Measurements from ENCODE around the gene SLC6A19. TPM values are rescaled to one million over a fixed set of nuclear protein-coding genes. Genes with fewer than 3 reads are reported as not detected.
"Not testable (repeated sequence)": the region's sequence is repeated elsewhere in the genome, so short reads cannot be mapped to it uniquely, and the experiment has no call there.

Gene SLC6A19
- total RNA-seq, 1 donor from 2014 or later = not detected

- Mint-ChIP-seq H3K36me3 (no peaks in the 10 kb centered on the region), H3K27me3 (ENCODE audit: insufficient read depth, low read depth) (peaks cover 3% of the 10 kb centered on the region), H3K4me1 (no peaks in the 10 kb centered on the region), H3K9me3 (no peaks in the 10 kb centered on the region), H3K4me3 (no peak overlapping the region), H3K27ac (no peak overlapping the region)
- Histone ChIP-seq H3K36me3 (no peaks in the 10 kb centered on the region), H2AFZ (replicated peaks) (no peak overlapping the region), H3K79me2 (ENCODE audit: low read depth) (no peaks in the 10 kb centered on the region), H3K27ac (no peak overlapping the region), H3K9ac (no peak overlapping the region), H3K27me3 (no peaks in the 10 kb centered on the region), H3K9me3 (ENCODE audit: low read depth) (no peaks in the 10 kb centered on the region), H3K4me3 (no peak overlapping the region), H4K20me1 (ENCODE audit: low read depth) (no peaks in the 10 kb centered on the region), H3F3A (ENCODE audit: low read depth) (no peaks in the 10 kb centered on the region), H3K4me2 (no peak overlapping the region), H3K4me1 (no peaks in the 10 kb centered on the region)
- DNase-seq (ENCODE audit: low spot score) = no peak
- no peak for TF ChIP-seq EZH2phosphoT487 (IDR thresholded peaks at IDR 0.05)
- TF ChIP-seq, protein P1, sequence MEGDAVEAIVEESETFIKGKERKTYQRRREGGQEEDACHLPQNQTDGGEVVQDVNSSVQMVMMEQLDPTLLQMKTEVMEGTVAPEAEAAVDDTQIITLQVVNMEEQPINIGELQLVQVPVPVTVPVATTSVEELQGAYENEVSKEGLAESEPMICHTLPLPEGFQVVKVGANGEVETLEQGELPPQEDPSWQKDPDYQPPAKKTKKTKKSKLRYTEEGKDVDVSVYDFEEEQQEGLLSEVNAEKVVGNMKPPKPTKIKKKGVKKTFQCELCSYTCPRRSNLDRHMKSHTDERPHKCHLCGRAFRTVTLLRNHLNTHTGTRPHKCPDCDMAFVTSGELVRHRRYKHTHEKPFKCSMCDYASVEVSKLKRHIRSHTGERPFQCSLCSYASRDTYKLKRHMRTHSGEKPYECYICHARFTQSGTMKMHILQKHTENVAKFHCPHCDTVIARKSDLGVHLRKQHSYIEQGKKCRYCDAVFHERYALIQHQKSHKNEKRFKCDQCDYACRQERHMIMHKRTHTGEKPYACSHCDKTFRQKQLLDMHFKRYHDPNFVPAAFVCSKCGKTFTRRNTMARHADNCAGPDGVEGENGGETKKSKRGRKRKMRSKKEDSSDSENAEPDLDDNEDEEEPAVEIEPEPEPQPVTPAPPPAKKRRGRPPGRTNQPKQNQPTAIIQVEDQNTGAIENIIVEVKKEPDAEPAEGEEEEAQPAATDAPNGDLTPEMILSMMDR (IDR thresholded peaks at IDR 0.05) = no peak
Observed at GRCh38 chr5:1265026-1265425, 63.6 kb downstream of the SLC6A19 start.

DNA sequence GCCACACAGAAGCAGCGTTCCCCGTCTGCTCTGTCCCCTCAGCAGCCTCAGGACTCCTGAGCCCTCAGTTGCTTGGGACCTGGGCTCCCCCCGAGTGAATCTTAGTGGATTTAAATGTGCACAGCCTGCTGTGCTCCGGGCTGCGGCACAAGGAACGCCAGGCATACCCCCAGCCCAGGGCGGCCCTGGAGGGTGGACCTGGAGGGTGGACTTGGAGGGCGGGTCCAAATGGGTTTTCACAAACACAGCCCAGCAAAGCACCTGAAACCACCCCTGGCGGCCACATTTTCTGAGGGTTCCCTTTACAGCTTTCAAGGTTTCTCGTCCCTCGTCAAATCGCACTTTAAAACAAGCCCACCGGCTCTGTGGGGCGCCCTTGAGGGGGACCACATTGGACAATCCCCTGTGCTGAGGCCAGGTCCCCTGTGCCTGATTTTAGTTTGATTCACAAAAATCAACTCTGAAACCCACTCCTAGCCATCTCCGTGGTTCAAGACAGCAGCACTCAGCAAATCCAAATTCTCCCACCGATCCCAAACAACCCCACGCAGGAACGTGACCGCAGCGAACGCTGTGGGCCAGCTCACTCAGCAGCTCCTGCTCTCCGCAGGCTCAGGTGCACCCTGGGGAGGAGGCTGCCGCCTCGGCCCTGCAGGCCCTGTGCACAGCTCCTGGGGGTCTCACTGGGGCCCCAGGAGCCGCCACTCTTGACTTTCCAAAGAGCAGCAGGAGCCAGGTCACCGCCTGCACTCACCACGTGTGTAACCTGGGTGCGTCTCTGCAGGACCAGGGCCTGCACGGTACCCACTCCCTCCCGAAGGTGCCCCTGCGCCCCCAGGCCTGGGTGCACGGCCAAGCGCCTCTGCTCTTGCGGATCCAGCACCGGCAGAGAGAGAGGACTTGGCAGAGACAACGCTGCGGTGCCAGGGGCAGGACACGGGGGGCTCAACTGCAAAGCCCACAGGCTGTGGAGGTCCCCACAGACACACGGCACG lies 64.4 kb downstream of the SLC6A19 start:
- no peak for TF ChIP-seq EZH2phosphoT487 (IDR thresholded peaks at IDR 0.05)
- TF ChIP-seq, protein P1 (IDR thresholded peaks at IDR 0.05) = no peak
- no peak for TF ChIP-seq EZH2 (IDR thresholded peaks at IDR 0.05)
- peaks cover 3% of the 10 kb centered on the region for H3K27me3 Mint-ChIP-seq (ENCODE audit: insufficient read depth, low read depth)
- H3K27ac Mint-ChIP-seq = no peak overlapping the region

GRCh38 chr5:1266791-1267190 lies 65.4 kb downstream of the SLC6A19 start:
- Histone ChIP-seq H3K4me2 (no peak overlapping the region), H2AFZ (replicated peaks) (no peak overlapping the region), H3F3A (ENCODE audit: low read depth) (no peaks in the 10 kb centered on the region), H3K9me3 (ENCODE audit: low read depth) (no peaks in the 10 kb centered on the region), H3K4me3 (no peak overlapping the region), H3K27me3 (no peaks in the 10 kb centered on the region), H3K27ac (no peak overlapping the region), H3K79me2 (ENCODE audit: low read depth) (no peaks in the 10 kb centered on the region), H3K4me1 (no peaks in the 10 kb centered on the region), H3K36me3 (no peaks in the 10 kb centered on the region), H4K20me1 (ENCODE audit: low read depth) (no peaks in the 10 kb centered on the region), H3K9ac (no peak overlapping the region)
- Mint-ChIP-seq H3K27ac (no peak overlapping the region), H3K4me3 (no peak overlapping the region), H3K9me3 (no peaks in the 10 kb centered on the region), H3K27me3 (ENCODE audit: insufficient read depth, low read depth) (peaks cover 3% of the 10 kb centered on the region), H3K36me3 (no peaks in the 10 kb centered on the region), H3K4me1 (no peaks in the 10 kb centered on the region)
- TF ChIP-seq EZH2 (IDR thresholded peaks at IDR 0.05) (no peak), EZH2phosphoT487 (IDR thresholded peaks at IDR 0.05) (no peak)
- TF ChIP-seq, protein P1 (IDR thresholded peaks at IDR 0.05) = no peak
- no peak for DNase-seq (ENCODE audit: low spot score)

More for the DNA sequence above, 64.4 kb downstream of the SLC6A19 start:
- H2AFZ ChIP-seq (replicated peaks) = no peak overlapping the region
- H3F3A ChIP-seq (ENCODE audit: low read depth) = no peaks in the 10 kb centered on the region
- no peak for DNase-seq (ENCODE audit: low spot score)
- H3K79me2 ChIP-seq (ENCODE audit: low read depth) = no peaks in the 10 kb centered on the region
- H3K9me3 ChIP-seq (ENCODE audit: low read depth) = no peaks in the 10 kb centered on the region
- no peaks in the 10 kb centered on the region for H3K27me3 ChIP-seq
- no peaks in the 10 kb centered on the region for H4K20me1 ChIP-seq (ENCODE audit: low read depth)
- H3K4me2 ChIP-seq = no peak overlapping the region
- H3K36me3 ChIP-seq = no peaks in the 10 kb centered on the region
- H3K27ac ChIP-seq = no peak overlapping the region
- Mint-ChIP-seq H3K9me3 (no peaks in the 10 kb centered on the region), H3K36me3 (no peaks in the 10 kb centered on the region), H3K4me1 (no peaks in the 10 kb centered on the region), H3K4me3 (no peak overlapping the region)
- no peak overlapping the region for H3K4me3 ChIP-seq
- no peaks in the 10 kb centered on the region for H3K4me1 ChIP-seq
- H3K9ac ChIP-seq = no peak overlapping the region

- not testable (repeated sequence) for H3F3A ChIP-seq (ENCODE audit: low read depth); H3K79me2 ChIP-seq (ENCODE audit: low read depth); H3K27me3 ChIP-seq; H3K4me2 ChIP-seq; H3K4me3 ChIP-seq; H3K36me3 Mint-ChIP-seq; DNase-seq (ENCODE audit: low spot score); H3K9ac ChIP-seq; H3K4me3 Mint-ChIP-seq; H3K9me3 ChIP-seq (ENCODE audit: low read depth); H3K4me1 Mint-ChIP-seq; H2AFZ ChIP-seq (replicated peaks); H3K4me1 ChIP-seq; H3K27me3 Mint-ChIP-seq (ENCODE audit: insufficient read depth, low read depth); H4K20me1 ChIP-seq (ENCODE audit: low read depth); H3K9me3 Mint-ChIP-seq; H3K27ac ChIP-seq; H3K27ac Mint-ChIP-seq; H3K36me3 ChIP-seq
Observed at GRCh38 chr5:1267464-1267863, 66.1 kb downstream of the SLC6A19 start.

All from neural progenitor cell (in vitro differentiated cells).